Caco-2 (cell line): ENCODE results near the gene PROK2. TPM values are rescaled to one million over a fixed set of nuclear protein-coding genes. Genes with fewer than 3 reads are reported as not detected.

Source experiments
- BruUV-seq: library from RNA; stranded (reverse); fragments of 400-500 nt; replicated peaks from 2 replicates; lab custom pipeline; 2021; lab: Mats Ljungman, UMichigan
- CTCF ChIA-PET: fragments of 300-600 bp; sonication (Branson Sonifier 250); formaldehyde crosslinking; loops from one replicate; lab custom pipeline; 2022; ENCODE audit warnings: antibody characterized with exemption; lab: Charles Lee
- POLR2A ChIA-PET: fragments of 300-600 bp; sonication (Branson Sonifier 250); formaldehyde crosslinking; loops from one replicate; lab custom pipeline; 2022; ENCODE audit warnings: antibody characterized with exemption; lab: Charles Lee
- DNase-seq, 2 experiments: peaks; one replicate each; pipeline versions ENCODE4 v3.0.0 to v3.0.0-alpha.2; 2020 to 2022
- H3K27me3 ChIP-seq: replicated peaks from 2 replicates; pipeline ENCODE4 v1.6.0; 2011; ENCODE audit warnings: low read length; ENCODE audit not compliant: control insufficient read depth, insufficient read depth
- H3K36me3 ChIP-seq: 2 replicates; pipeline ENCODE4 v1.5.1; 2011; ENCODE audit warnings: low read length; ENCODE audit not compliant: control insufficient read depth, insufficient read depth
- H3K4me1 ChIP-seq: fragments of 250-450 bp; sonication (Bioruptor Pico); 2 replicates; pipeline ENCODE4 v1.5.1; 2020; ENCODE audit warnings: mild to moderate bottlenecking
- H3K4me3 ChIP-seq: 2 replicates; pipeline ENCODE4 v1.5.1; 2011; ENCODE audit warnings: low read depth, mild to moderate bottlenecking, control low read depth, low read length
- H3K9me3 ChIP-seq: fragments of 250-450 bp; sonication (Bioruptor Pico); 2 replicates; pipeline ENCODE4 v1.5.1; 2020; ENCODE audit warnings: mild to moderate bottlenecking, moderate library complexity
- H3K27ac Mint-ChIP-seq: one replicate; pipeline ENCODE4 v1.8.0; 2022; ENCODE audit warnings: mixed read lengths; ENCODE audit not compliant: unreplicated experiment
- H3K27me3 Mint-ChIP-seq: one replicate; pipeline ENCODE4 v1.8.0; 2022; ENCODE audit warnings: mixed read lengths; ENCODE audit not compliant: insufficient read depth, unreplicated experiment
- H3K36me3 Mint-ChIP-seq: one replicate; pipeline ENCODE4 v1.8.0; 2022; ENCODE audit warnings: mild to moderate bottlenecking, mixed read lengths; ENCODE audit not compliant: insufficient read depth, unreplicated experiment
- H3K4me1 Mint-ChIP-seq: one replicate; pipeline ENCODE4 v1.8.0; 2022; ENCODE audit warnings: low read depth, mixed read lengths; ENCODE audit not compliant: unreplicated experiment
- H3K4me3 Mint-ChIP-seq: one replicate; pipeline ENCODE4 v1.8.0; 2022; ENCODE audit warnings: mild to moderate bottlenecking, moderate library complexity, mixed read lengths; ENCODE audit not compliant: unreplicated experiment
- H3K9me3 Mint-ChIP-seq: one replicate; pipeline ENCODE4 v1.8.0; 2022; ENCODE audit warnings: mixed read lengths; ENCODE audit not compliant: unreplicated experiment
- CTCF ChIP-seq, 2 experiments: fragments of 200-600 bp in 1 of 2; IDR thresholded peaks; 1 replicate in 1 of 2; 2 replicates in 1 of 2; pipeline versions ENCODE4 v1.5.1 to v1.8.0; 2011 to 2022; ENCODE audit warnings: antibody characterized with exemption in 1 of 2, control low read depth in 1 of 2, inconsistent platforms in 1 of 2, low read depth in 1 of 2, low read length in 1 of 2, mild to moderate bottlenecking in 1 of 2, moderate library complexity in 1 of 2; ENCODE audit not compliant: insufficient read depth in 1 of 2, severe bottlenecking in 1 of 2, unreplicated experiment in 1 of 2
- intact Hi-C: fragments of 100-400 bp; cut with micrococcal nuclease; formaldehyde crosslinking; loops from one replicate; pipeline ENCODE4 v1.10.0; 2022; ENCODE audit not compliant: unreplicated experiment
- total RNA-seq: library from RNA; stranded (reverse); gene quantifications from 2 replicates; pipeline ENCODE4 v1.2.3, GENCODE V29; 2022

PROK2 gene
- total RNA-seq, 1 experiment from 2014 or later, result not detected

GRCh38 chr3:71789922-71790321 is 5.0 kb upstream of the PROK2 start:
- intact Hi-C loops, result no loop called here
- no peak overlapping the region for H3K27ac Mint-ChIP-seq

GRCh38 chr3:71787851-71788405 is 3.0 kb upstream of the PROK2 start:
- no peak for TF ChIP-seq CTCF (IDR thresholded peaks at IDR 0.05; ENCODE audit: insufficient read depth in 1 of 2, low read depth in 1 of 2, low read length in 1 of 2, severe bottlenecking in 1 of 2, unreplicated experiment in 1 of 2)
- ChIA-PET POLR2A (no interaction called here), CTCF (no interaction called here)
- no peaks in the 10 kb centered on the region for H3K4me1 Mint-ChIP-seq
- no peaks in the 10 kb centered on the region for H3K9me3 Mint-ChIP-seq
- H3K36me3 Mint-ChIP-seq, result no peaks in the 10 kb centered on the region
- H3K4me1 ChIP-seq, result no peaks in the 10 kb centered on the region; the same call in 1 of the 2 replicates
- peaks cover 4% of the 10 kb centered on the region for H3K27me3 ChIP-seq
- no peaks in the 10 kb centered on the region for H3K9me3 ChIP-seq
- no TSS peak for BruUV-seq
- no peak for DNase-seq
- H3K36me3 ChIP-seq, result no peaks in the 10 kb centered on the region
- no peak overlapping the region for H3K27ac Mint-ChIP-seq
- peaks cover 33% of the 10 kb centered on the region for H3K27me3 Mint-ChIP-seq
- intact Hi-C loops, result no loop called here
- H3K4me3 ChIP-seq, result no peak overlapping the region
- no peak overlapping the region for H3K4me3 Mint-ChIP-seq

More at GRCh38 chr3:71789922-71790321, 5.0 kb upstream of the PROK2 start:
- Mint-ChIP-seq H3K4me3 (no peak overlapping the region), H3K4me1 (no peaks in the 10 kb centered on the region), H3K9me3 (no peaks in the 10 kb centered on the region), H3K36me3 (no peaks in the 10 kb centered on the region), H3K27me3 (peaks cover 35% of the 10 kb centered on the region)
- DNase-seq, result no peak
- Histone ChIP-seq H3K4me1 (no peaks in the 10 kb centered on the region), H3K36me3 (no peaks in the 10 kb centered on the region), H3K4me3 (no peak overlapping the region), H3K27me3 (peaks cover 4% of the 10 kb centered on the region), H3K9me3 (no peaks in the 10 kb centered on the region)
- no peak for TF ChIP-seq CTCF (IDR thresholded peaks at IDR 0.05; ENCODE audit: insufficient read depth in 1 of 2, low read depth in 1 of 2, low read length in 1 of 2, severe bottlenecking in 1 of 2, unreplicated experiment in 1 of 2)
- no TSS peak for BruUV-seq
- ChIA-PET CTCF (no interaction called here), POLR2A (no interaction called here)

GRCh38 chr3:71786551-71786950 is 1.6 kb upstream of the PROK2 start:
- BruUV-seq, result no TSS peak
- Mint-ChIP-seq H3K36me3 (no peaks in the 10 kb centered on the region), H3K9me3 (no peaks in the 10 kb centered on the region), H3K4me1 (no peaks in the 10 kb centered on the region), H3K4me3 (no peak overlapping the region), H3K27me3 (peaks cover 33% of the 10 kb centered on the region), H3K27ac (no peak overlapping the region)
- no peak for TF ChIP-seq CTCF (IDR thresholded peaks at IDR 0.05; ENCODE audit: insufficient read depth in 1 of 2, low read depth in 1 of 2, low read length in 1 of 2, severe bottlenecking in 1 of 2, unreplicated experiment in 1 of 2)
- H3K36me3 ChIP-seq, result no peaks in the 10 kb centered on the region
- no peaks in the 10 kb centered on the region for H3K9me3 ChIP-seq
- H3K27me3 ChIP-seq, result peaks cover 4% of the 10 kb centered on the region
- intact Hi-C loops, result no loop called here
- H3K4me3 ChIP-seq, result no peak overlapping the region
- DNase-seq, result no peak
- ChIA-PET CTCF (no interaction called here), POLR2A (no interaction called here)
- no peaks in the 10 kb centered on the region; the same call in 1 of the 2 replicates for H3K4me1 ChIP-seq
